Measurements from ENCODE around the gene ELOVL6.

Gene ELOVL6

DNA sequence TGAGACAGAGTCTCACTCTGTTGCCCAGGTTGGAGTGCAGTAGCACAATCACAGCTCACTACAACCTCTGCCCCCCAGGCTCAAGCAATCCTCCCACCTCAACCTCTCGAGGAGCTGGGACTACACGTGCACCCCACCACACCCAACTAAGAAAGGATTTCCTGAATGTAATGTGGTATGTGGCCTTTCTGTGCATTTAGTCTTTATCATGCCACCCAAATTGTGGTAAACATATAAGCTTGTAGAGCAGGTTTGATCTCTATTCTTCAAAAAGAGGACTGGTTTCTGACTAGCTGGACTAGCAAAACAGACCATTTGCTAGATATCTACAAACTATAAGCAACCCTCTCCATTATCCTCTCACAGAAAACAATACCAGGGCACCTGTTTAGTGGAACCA lies 33.6 kb downstream of the ELOVL6 start:
- WGBS (ENCODE audit: extremely low coverage, insufficient coverage, low lambda C conversion rate): no CpG with 5 or more reads among the region's 2 CpGs
- Histone ChIP-seq H4K8ac (ENCODE audit: low read depth, low read length) (no peak overlapping the region), H3K4me2 (ENCODE audit: low read length) (no peak overlapping the region), H3K27me3 (ENCODE audit: insufficient read depth, low read length, poor library complexity) (no peaks in the 10 kb centered on the region), H3K36me3 (ENCODE audit: control insufficient read depth, insufficient read depth, low read length) (no peaks in the 10 kb centered on the region), H2BK15ac (replicated peaks; ENCODE audit: low read depth) (no peak overlapping the region), H4K5ac (ENCODE audit: low read length) (no peak overlapping the region), H3K23ac (ENCODE audit: low read length) (no peak overlapping the region), H2BK5ac (ENCODE audit: low read length) (no peak overlapping the region), H2AK5ac (ENCODE audit: low read length) (no peak overlapping the region), H3K79me2 (ENCODE audit: control insufficient read depth, insufficient read depth, low read length) (peaks cover 4% of the 10 kb centered on the region), H2BK120ac (ENCODE audit: low read depth, low read length) (no peak overlapping the region), H3K79me1 (ENCODE audit: low read length) (peaks cover 14% of the 10 kb centered on the region), H3K4me1 (ENCODE audit: control insufficient read depth, low read depth, low read length) (peaks cover 8% of the 10 kb centered on the region), H3K27ac (ENCODE audit: low read depth, low read length) (no peak overlapping the region), H3K9ac (ENCODE audit: low read length) (no peak overlapping the region), H3K56ac (ENCODE audit: low read length) (peak overlapping the region; percentile 26), H3K4ac (ENCODE audit: low read depth, low read length) (no peak overlapping the region), H3K18ac (ENCODE audit: low read length) (no peak overlapping the region), H3K4me3 (ENCODE audit: low read length) (no peak overlapping the region)
- no peak for DNase-seq

DNA sequence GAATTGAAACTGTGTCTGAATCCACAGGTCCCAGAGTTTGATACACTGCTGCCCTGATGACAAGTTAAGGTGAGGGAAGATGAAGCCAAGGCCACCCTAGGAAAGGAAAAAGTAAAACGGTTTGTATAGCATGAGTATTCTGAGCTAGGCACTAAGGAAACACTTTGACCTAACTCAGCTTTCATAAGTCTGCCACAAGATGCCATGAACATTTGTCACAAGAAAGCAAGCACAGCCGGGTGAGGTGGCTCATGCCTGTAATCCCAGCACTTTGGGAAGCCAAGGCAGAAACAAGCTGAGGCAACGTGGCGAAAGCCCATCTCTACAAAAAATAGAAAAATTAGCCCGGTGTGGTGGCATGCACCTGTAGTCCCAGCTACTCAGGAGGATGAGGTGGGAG lies 34.2 kb downstream of the ELOVL6 start:
- WGBS (ENCODE audit: extremely low coverage, insufficient coverage, low lambda C conversion rate): no CpG with 5 or more reads among the region's 5 CpGs
- no peak overlapping the region for H4K8ac ChIP-seq (ENCODE audit: low read depth, low read length)
- H2AK5ac ChIP-seq (ENCODE audit: low read length): no peak overlapping the region
- no peak overlapping the region for H2BK5ac ChIP-seq (ENCODE audit: low read length)
- H3K79me1 ChIP-seq (ENCODE audit: low read length): peaks cover 14% of the 10 kb centered on the region
- H4K5ac ChIP-seq (ENCODE audit: low read length): no peak overlapping the region
- no peak for DNase-seq
- no peak overlapping the region for H3K9ac ChIP-seq (ENCODE audit: low read length)
- no peaks in the 10 kb centered on the region for H3K27me3 ChIP-seq (ENCODE audit: insufficient read depth, low read length, poor library complexity)
- H3K23ac ChIP-seq (ENCODE audit: low read length): no peak overlapping the region
- peaks cover 4% of the 10 kb centered on the region for H3K79me2 ChIP-seq (ENCODE audit: control insufficient read depth, insufficient read depth, low read length)
- no peak overlapping the region for H3K4me2 ChIP-seq (ENCODE audit: low read length)
- H3K4ac ChIP-seq (ENCODE audit: low read depth, low read length): no peak overlapping the region
- no peak overlapping the region for H3K27ac ChIP-seq (ENCODE audit: low read depth, low read length)
- H3K18ac ChIP-seq (ENCODE audit: low read length): no peak overlapping the region
- H2BK120ac ChIP-seq (ENCODE audit: low read depth, low read length): no peak overlapping the region
- H3K4me1 ChIP-seq (ENCODE audit: control insufficient read depth, low read depth, low read length): peaks cover 8% of the 10 kb centered on the region
- H3K56ac ChIP-seq (ENCODE audit: low read length): no peak overlapping the region
- no peak overlapping the region for H2BK15ac ChIP-seq (replicated peaks; ENCODE audit: low read depth)
- no peak overlapping the region for H3K4me3 ChIP-seq (ENCODE audit: low read length)
- no peaks in the 10 kb centered on the region for H3K36me3 ChIP-seq (ENCODE audit: control insufficient read depth, insufficient read depth, low read length)

DNA sequence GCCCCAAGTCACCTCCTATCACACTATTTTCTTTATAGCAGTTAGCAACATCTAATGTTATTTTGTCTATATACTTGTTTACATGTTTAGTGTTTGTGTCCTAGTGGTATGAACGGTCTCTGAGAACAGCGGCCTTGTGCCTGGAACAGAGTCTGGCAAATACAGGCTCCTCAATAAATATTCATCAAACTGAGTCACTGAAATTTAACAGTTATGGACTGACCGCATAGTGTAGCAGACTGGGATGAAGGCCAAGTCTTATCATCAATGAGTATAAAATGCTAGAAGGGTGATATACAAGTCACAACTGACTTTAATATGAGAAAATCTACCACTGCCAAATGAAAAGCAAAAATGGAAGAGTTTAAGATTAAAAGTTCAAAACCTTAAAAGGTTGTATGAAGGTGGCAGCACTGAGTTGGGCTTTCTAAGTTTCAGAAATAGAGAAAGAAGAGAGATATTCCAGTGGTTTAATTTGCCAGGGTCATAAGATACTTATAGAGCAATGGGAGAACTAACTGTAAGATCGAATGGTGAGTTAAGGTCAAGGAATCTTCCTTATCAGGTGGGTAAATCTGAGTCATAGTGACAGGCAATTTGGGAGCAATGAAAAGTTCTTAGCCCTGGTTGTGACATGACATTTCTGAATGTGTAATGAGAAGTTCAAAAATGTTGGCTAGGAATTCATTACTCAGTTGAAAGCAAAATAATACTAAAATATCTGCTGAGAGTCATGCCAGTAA lies 34.9 kb downstream of the ELOVL6 start:
- Histone ChIP-seq H2BK15ac (replicated peaks; ENCODE audit: low read depth) (no peak overlapping the region), H3K9ac (ENCODE audit: low read length) (no peak overlapping the region), H3K27ac (ENCODE audit: low read depth, low read length) (no peak overlapping the region), H2BK5ac (ENCODE audit: low read length) (no peak overlapping the region), H4K5ac (ENCODE audit: low read length) (no peak overlapping the region), H3K27me3 (ENCODE audit: insufficient read depth, low read length, poor library complexity) (no peaks in the 10 kb centered on the region), H3K23ac (ENCODE audit: low read length) (no peak overlapping the region), H3K56ac (ENCODE audit: low read length) (no peak overlapping the region), H4K8ac (ENCODE audit: low read depth, low read length) (no peak overlapping the region), H2AK5ac (ENCODE audit: low read length) (no peak overlapping the region), H3K79me2 (ENCODE audit: control insufficient read depth, insufficient read depth, low read length) (peaks cover 4% of the 10 kb centered on the region), H3K4me2 (ENCODE audit: low read length) (no peak overlapping the region), H3K4me1 (ENCODE audit: control insufficient read depth, low read depth, low read length) (peaks cover 8% of the 10 kb centered on the region), H3K79me1 (ENCODE audit: low read length) (peaks cover 13% of the 10 kb centered on the region), H3K4ac (ENCODE audit: low read depth, low read length) (no peak overlapping the region), H3K36me3 (ENCODE audit: control insufficient read depth, insufficient read depth, low read length) (no peaks in the 10 kb centered on the region), H3K18ac (ENCODE audit: low read length) (no peak overlapping the region), H3K4me3 (ENCODE audit: low read length) (no peak overlapping the region), H2BK120ac (ENCODE audit: low read depth, low read length) (no peak overlapping the region)
- WGBS (ENCODE audit: extremely low coverage, insufficient coverage, low lambda C conversion rate): no CpG with 5 or more reads among the region's 4 CpGs
- peak; percentile 60 for DNase-seq

GRCh38 chr4:110160618-110161017 lies 37.8 kb downstream of the ELOVL6 start:
- Histone ChIP-seq H3K18ac (ENCODE audit: low read length) (no peak overlapping the region), H3K4me1 (ENCODE audit: control insufficient read depth, low read depth, low read length) (peaks cover 7% of the 10 kb centered on the region), H2AK5ac (ENCODE audit: low read length) (no peak overlapping the region), H3K56ac (ENCODE audit: low read length) (no peak overlapping the region), H3K23ac (ENCODE audit: low read length) (no peak overlapping the region), H4K8ac (ENCODE audit: low read depth, low read length) (no peak overlapping the region), H3K4ac (ENCODE audit: low read depth, low read length) (no peak overlapping the region), H3K27ac (ENCODE audit: low read depth, low read length) (no peak overlapping the region), H3K9ac (ENCODE audit: low read length) (no peak overlapping the region), H2BK15ac (replicated peaks; ENCODE audit: low read depth) (no peak overlapping the region), H2BK5ac (ENCODE audit: low read length) (no peak overlapping the region), H2BK120ac (ENCODE audit: low read depth, low read length) (no peak overlapping the region), H3K27me3 (ENCODE audit: insufficient read depth, low read length, poor library complexity) (no peaks in the 10 kb centered on the region), H3K4me2 (ENCODE audit: low read length) (no peak overlapping the region), H3K4me3 (ENCODE audit: low read length) (no peak overlapping the region), H3K79me2 (ENCODE audit: control insufficient read depth, insufficient read depth, low read length) (peaks cover 8% of the 10 kb centered on the region), H3K36me3 (ENCODE audit: control insufficient read depth, insufficient read depth, low read length) (no peaks in the 10 kb centered on the region), H3K79me1 (ENCODE audit: low read length) (peaks cover 13% of the 10 kb centered on the region), H4K5ac (ENCODE audit: low read length) (no peak overlapping the region)
- no peak for DNase-seq

- Histone ChIP-seq H2BK120ac (ENCODE audit: low read depth, low read length) (no peak overlapping the region), H3K9ac (ENCODE audit: low read length) (no peak overlapping the region), H3K4me2 (ENCODE audit: low read length) (no peak overlapping the region), H3K79me1 (ENCODE audit: low read length) (peaks cover 9% of the 10 kb centered on the region), H3K4me1 (ENCODE audit: control insufficient read depth, low read depth, low read length) (peaks cover 2% of the 10 kb centered on the region), H4K8ac (ENCODE audit: low read depth, low read length) (no peak overlapping the region), H2AK5ac (ENCODE audit: low read length) (no peak overlapping the region), H4K5ac (ENCODE audit: low read length) (no peak overlapping the region), H3K56ac (ENCODE audit: low read length) (no peak overlapping the region), H2BK15ac (replicated peaks; ENCODE audit: low read depth) (no peak overlapping the region), H3K79me2 (ENCODE audit: control insufficient read depth, insufficient read depth, low read length) (peaks cover 10% of the 10 kb centered on the region), H3K4ac (ENCODE audit: low read depth, low read length) (no peak overlapping the region), H3K27me3 (ENCODE audit: insufficient read depth, low read length, poor library complexity) (no peaks in the 10 kb centered on the region), H3K23ac (ENCODE audit: low read length) (no peak overlapping the region), H3K18ac (ENCODE audit: low read length) (no peak overlapping the region), H3K36me3 (ENCODE audit: control insufficient read depth, insufficient read depth, low read length) (no peaks in the 10 kb centered on the region), H3K27ac (ENCODE audit: low read depth, low read length) (no peak overlapping the region), H3K4me3 (ENCODE audit: low read length) (no peak overlapping the region), H2BK5ac (ENCODE audit: low read length) (no peak overlapping the region)
- no peak for DNase-seq
- WGBS (ENCODE audit: extremely low coverage, insufficient coverage, low lambda C conversion rate): no CpG with 5 or more reads among the region's 4 CpGs
Measured at GRCh38 chr4:110159541-110159940, 38.9 kb downstream of the ELOVL6 start.

- Histone ChIP-seq H3K18ac (ENCODE audit: low read length) (no peak overlapping the region), H2AK5ac (ENCODE audit: low read length) (no peak overlapping the region), H3K27me3 (ENCODE audit: insufficient read depth, low read length, poor library complexity) (no peaks in the 10 kb centered on the region), H3K36me3 (ENCODE audit: control insufficient read depth, insufficient read depth, low read length) (no peaks in the 10 kb centered on the region), H3K4me3 (ENCODE audit: low read length) (no peak overlapping the region), H3K79me2 (ENCODE audit: control insufficient read depth, insufficient read depth, low read length) (peaks cover 9% of the 10 kb centered on the region), H3K27ac (ENCODE audit: low read depth, low read length) (no peak overlapping the region), H2BK5ac (ENCODE audit: low read length) (no peak overlapping the region), H4K8ac (ENCODE audit: low read depth, low read length) (no peak overlapping the region), H3K23ac (ENCODE audit: low read length) (no peak overlapping the region), H2BK120ac (ENCODE audit: low read depth, low read length) (no peak overlapping the region), H3K79me1 (ENCODE audit: low read length) (peaks cover 4% of the 10 kb centered on the region), H4K5ac (ENCODE audit: low read length) (no peak overlapping the region), H3K9ac (ENCODE audit: low read length) (no peak overlapping the region), H3K4me2 (ENCODE audit: low read length) (no peak overlapping the region), H3K4ac (ENCODE audit: low read depth, low read length) (no peak overlapping the region), H2BK15ac (replicated peaks; ENCODE audit: low read depth) (no peak overlapping the region), H3K4me1 (ENCODE audit: control insufficient read depth, low read depth, low read length) (no peaks in the 10 kb centered on the region), H3K56ac (ENCODE audit: low read length) (no peak overlapping the region)
- DNase-seq: no peak
- WGBS (ENCODE audit: extremely low coverage, insufficient coverage, low lambda C conversion rate): no CpG with 5 or more reads among the region's 3 CpGs
Measured at GRCh38 chr4:110157580-110157979, 40.8 kb downstream of the ELOVL6 start.

Data from mesendoderm (in vitro differentiated cells).